Omental fat pad (tissue), 4 donors: ENCODE results near the gene CCR9. TPM values are rescaled to one million over a fixed set of nuclear protein-coding genes. Genes with fewer than 3 reads are reported as not detected.

Experiments used
- ATAC-seq: fragments of 150-250 bp; one replicate; pipeline ENCODE4 v1.9.1; 2016; ENCODE audit warnings: mild to moderate bottlenecking, moderate library complexity; ENCODE audit not compliant: low FRiP score
- DNase-seq: peaks from one replicate; pipeline ENCODE4 v3.0.0-alpha.2; 2019; ENCODE audit warnings: low spot score
- CTCF ChIP-seq, 3 donors: fragments of 450-650 bp; IDR thresholded peaks; one replicate each; pipeline ENCODE4 v1.5.1; 2016 to 2017; ENCODE audit warnings: antibody characterized with exemption in 3 of 3, mild to moderate bottlenecking in 3 of 3, moderate library complexity in 2 of 3
- total RNA-seq, 4 donors: library from RNA; depleted of rRNA; stranded (reverse); fragments of >200 nt; gene quantifications; one replicate each; pipeline ENCODE4 v1.1.0, GENCODE V29; 2016

Gene CCR9
- total RNA-seq, 4 donors from 2014 or later = 0.24 TPM; not detected in 3

- TF ChIP-seq CTCF (IDR thresholded peaks at IDR 0.05) = no peak
- ATAC-seq (no peak), DNase-seq (no peak)
These were observed 53.8 kb downstream of the CCR9 start for GRCh38 chr3:45940004-45940780.

- DNase-seq = no peak
- ATAC-seq = no peak
- no peak for TF ChIP-seq CTCF (IDR thresholded peaks at IDR 0.05)
These were observed 54.5 kb downstream of the CCR9 start for GRCh38 chr3:45940781-45941365.

GRCh38 chr3:45942051-45942825 is 55.9 kb downstream of the CCR9 start:
- TF ChIP-seq CTCF (IDR thresholded peaks at IDR 0.05) = no peak
- DNase-seq (no peak), ATAC-seq (no peak)

- no peak for TF ChIP-seq CTCF (IDR thresholded peaks at IDR 0.05)
- ATAC-seq = no peak
- DNase-seq = no peak
These were observed 57.0 kb downstream of the CCR9 start, which contains the start of gene CXCR6 for GRCh38 chr3:45943207-45943846. CXCR6 (plus strand) TSS chr3:45943464; CDS start chr3:45946482, 3,018 bp downstream.

GRCh38 chr3:45944830-45945620 is 58.7 kb downstream of the CCR9 start:
- no peak for TF ChIP-seq CTCF (IDR thresholded peaks at IDR 0.05)
- ATAC-seq = no peak
- DNase-seq = no peak

- TF ChIP-seq CTCF (IDR thresholded peaks at IDR 0.05) = no peak
- no peak for ATAC-seq
These were observed 60.0 kb downstream of the CCR9 start for GRCh38 chr3:45946307-45946706.

More at GRCh38 chr3:45946307-45946706, 60.0 kb downstream of the CCR9 start:
- no peak for DNase-seq
